BJ (cell line): ENCODE results near the gene CD81. TPM values are rescaled to one million over a fixed set of nuclear protein-coding genes. Genes with fewer than 3 reads are reported as not detected.
"Not testable (repeated sequence)": the region's sequence is repeated elsewhere in the genome, so short reads cannot be mapped to it uniquely, and the experiment has no call there.

Source experiments
- CTCF ChIA-PET: fragments of 350-600 bp; formaldehyde crosslinking; extraction: SDS; loops from one replicate; lab custom pipeline; 2021; ENCODE audit warnings: antibody characterized with exemption, inconsistent platforms; lab: Yijun Ruan, JAX
- POLR2A ChIA-PET: fragments of 300-600 bp; sonication (Branson Sonifier 250); formaldehyde crosslinking; extraction: SDS; loops from one replicate; lab custom pipeline; 2021; ENCODE audit warnings: antibody characterized with exemption; lab: Charles Lee
- DNase-seq: peaks from one replicate; pipeline ENCODE4 v3.0.0-alpha.2; 2011; ENCODE audit warnings: low read depth
- H3K27me3 ChIP-seq: 2 replicates; pipeline ENCODE4 v1.6.0; 2011; ENCODE audit warnings: low read length; ENCODE audit not compliant: control insufficient read depth, insufficient read depth
- H3K36me3 ChIP-seq: 2 replicates; pipeline ENCODE4 v1.5.1; 2011; ENCODE audit warnings: low read length; ENCODE audit not compliant: control insufficient read depth, insufficient read depth
- H3K4me3 ChIP-seq: 2 replicates; pipeline ENCODE4 v1.5.1; 2011; ENCODE audit warnings: low read depth, mild to moderate bottlenecking, control low read depth, low read length
- polyA plus RNA-seq: library from polyadenylated mRNA; depleted of rRNA; stranded (reverse); fragments of >200 nt; gene quantifications from 2 replicates; pipeline ENCODE4 v1.2.3, GENCODE V29; 2011
- TF ChIP-seq, protein P1 (sequence below): IDR thresholded peaks from 2 replicates; pipeline ENCODE4 v1.5.1; 2011; ENCODE audit warnings: low read depth, mild to moderate bottlenecking, control low read depth, inconsistent platforms, low read length, moderate library complexity; ENCODE audit not compliant: insufficient read depth

CD81 gene
- polyA plus RNA-seq, 1 experiment = 875 TPM

- CTCF ChIA-PET = interaction anchor here (1.4 to 2.1 kb wide), 2 partner anchors 57 to 58 kb away, joined by 4 to 6 read pairs; no protein-coding TSS in a partner anchor
- Histone ChIP-seq H3K27me3 (peaks cover 1% of the 10 kb centered on the region; the same call in 1 of the 2 replicates), H3K4me3 (no peak overlapping the region), H3K36me3 (no peaks in the 10 kb centered on the region)
- DNase-seq = no peak
- POLR2A ChIA-PET = no interaction called here
- TF ChIP-seq, protein P1, sequence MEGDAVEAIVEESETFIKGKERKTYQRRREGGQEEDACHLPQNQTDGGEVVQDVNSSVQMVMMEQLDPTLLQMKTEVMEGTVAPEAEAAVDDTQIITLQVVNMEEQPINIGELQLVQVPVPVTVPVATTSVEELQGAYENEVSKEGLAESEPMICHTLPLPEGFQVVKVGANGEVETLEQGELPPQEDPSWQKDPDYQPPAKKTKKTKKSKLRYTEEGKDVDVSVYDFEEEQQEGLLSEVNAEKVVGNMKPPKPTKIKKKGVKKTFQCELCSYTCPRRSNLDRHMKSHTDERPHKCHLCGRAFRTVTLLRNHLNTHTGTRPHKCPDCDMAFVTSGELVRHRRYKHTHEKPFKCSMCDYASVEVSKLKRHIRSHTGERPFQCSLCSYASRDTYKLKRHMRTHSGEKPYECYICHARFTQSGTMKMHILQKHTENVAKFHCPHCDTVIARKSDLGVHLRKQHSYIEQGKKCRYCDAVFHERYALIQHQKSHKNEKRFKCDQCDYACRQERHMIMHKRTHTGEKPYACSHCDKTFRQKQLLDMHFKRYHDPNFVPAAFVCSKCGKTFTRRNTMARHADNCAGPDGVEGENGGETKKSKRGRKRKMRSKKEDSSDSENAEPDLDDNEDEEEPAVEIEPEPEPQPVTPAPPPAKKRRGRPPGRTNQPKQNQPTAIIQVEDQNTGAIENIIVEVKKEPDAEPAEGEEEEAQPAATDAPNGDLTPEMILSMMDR = no peak
Measured at GRCh38 chr11:2363130-2363529, 14.0 kb upstream of the CD81 start.

DNA sequence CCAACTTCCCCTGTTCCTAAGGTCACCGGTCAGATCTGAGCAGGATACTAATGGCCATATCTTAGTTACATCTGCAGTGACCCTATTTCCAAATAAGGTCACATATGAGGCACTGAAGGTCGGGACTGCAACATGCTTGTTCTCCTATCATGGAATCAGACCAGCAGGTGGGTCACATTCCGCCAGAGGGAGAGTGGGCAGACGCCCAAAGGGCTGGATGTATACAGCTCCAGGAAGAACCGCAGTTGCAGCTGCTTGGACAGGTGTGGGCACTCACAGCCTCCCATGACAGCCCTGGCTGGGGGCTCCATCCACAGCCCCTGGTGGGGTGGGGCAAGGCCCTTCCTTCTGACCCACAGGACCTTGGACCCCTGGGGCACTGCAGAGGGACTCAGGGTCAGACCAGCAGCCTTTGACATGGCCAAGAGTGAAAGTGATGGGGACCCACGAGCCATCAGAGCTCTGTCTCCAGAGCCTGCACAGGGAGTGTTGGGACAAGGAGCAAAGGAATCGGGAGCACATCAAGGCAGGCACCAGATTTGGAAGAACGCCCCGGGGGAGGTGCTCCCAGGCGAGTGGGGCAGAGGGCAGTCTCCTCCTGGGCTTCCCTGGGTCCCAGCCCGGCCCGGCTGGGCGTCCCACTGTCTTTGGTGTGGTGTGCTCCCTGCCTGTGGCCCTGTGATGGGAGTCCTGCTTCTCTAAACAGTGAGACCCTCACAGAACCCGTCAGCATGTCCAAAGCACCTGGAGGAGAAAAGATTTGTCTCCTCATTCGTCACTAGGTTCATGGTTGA, 13.3 kb upstream of the CD81 start:
- TF ChIP-seq, protein P1 = no peak
- no peak overlapping the region for H3K4me3 ChIP-seq
- DNase-seq = no peak
- peaks cover 1% of the 10 kb centered on the region; the same call in 1 of the 2 replicates for H3K27me3 ChIP-seq
- POLR2A ChIA-PET = no interaction called here
- no peaks in the 10 kb centered on the region for H3K36me3 ChIP-seq
- CTCF ChIA-PET = interaction anchor here (1.4 kb wide), 1 partner anchor 58 kb away, joined by 4 read pairs; no protein-coding TSS in a partner anchor

DNA sequence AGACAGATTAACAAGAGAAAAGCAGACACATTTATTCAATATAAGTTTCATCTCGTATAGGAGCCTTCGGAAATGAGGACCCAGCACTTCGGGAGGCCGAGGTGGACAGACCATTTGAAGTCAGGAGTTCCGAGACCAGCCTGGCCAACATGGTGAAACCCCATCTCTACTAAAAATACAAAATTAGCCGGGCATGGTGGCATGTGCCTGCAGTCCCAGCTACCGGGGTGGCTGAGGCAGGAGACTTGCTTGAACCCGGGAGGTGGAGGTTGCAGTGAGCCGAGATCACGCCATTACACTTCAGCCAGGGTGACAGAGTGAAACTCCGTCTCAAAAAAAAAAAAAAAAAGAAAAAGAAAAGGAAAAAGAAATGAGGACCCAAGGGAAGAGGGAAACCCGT, 12.7 kb upstream of the CD81 start:
- H3K4me3 ChIP-seq, H3K27me3 ChIP-seq, POLR2A ChIA-PET, H3K36me3 ChIP-seq, CTCF ChIA-PET, DNase-seq: not testable (repeated sequence)

- POLR2A ChIA-PET = no interaction called here
- Histone ChIP-seq H3K36me3 (no peaks in the 10 kb centered on the region), H3K4me3 (no peak overlapping the region), H3K27me3 (peaks cover 1% of the 10 kb centered on the region; the same call in 1 of the 2 replicates)
- TF ChIP-seq, protein P1 = no peak
- CTCF ChIA-PET = no interaction called here
- no peak for DNase-seq
Measured at GRCh38 chr11:2365571-2366210, 11.4 kb upstream of the CD81 start.

DNA sequence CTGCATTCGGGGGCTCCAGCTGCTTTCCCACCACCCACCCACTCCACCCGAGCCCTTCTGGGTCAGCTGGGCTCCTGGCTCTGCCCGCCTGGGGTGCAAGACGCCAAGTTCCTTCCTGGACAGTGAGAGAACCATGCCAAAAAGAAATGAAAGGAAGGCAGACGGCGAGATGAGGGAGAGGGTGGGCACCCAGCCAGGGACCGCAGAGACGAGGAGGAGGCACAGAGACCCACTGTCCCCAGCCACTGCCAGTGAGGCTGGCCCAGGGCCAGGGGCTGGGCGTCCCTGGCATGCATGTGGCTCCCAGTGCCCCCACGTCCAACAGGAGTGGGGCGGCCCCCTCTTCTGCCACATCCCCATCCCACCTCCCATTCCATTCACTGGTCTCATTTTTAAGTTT, 10.8 kb upstream of the CD81 start:
- ChIA-PET POLR2A (no interaction called here), CTCF (no interaction called here)
- no peak for DNase-seq
- no peaks in the 10 kb centered on the region for H3K36me3 ChIP-seq
- H3K27me3 ChIP-seq = peaks cover 1% of the 10 kb centered on the region; the same call in 1 of the 2 replicates
- no peak overlapping the region for H3K4me3 ChIP-seq
- TF ChIP-seq, protein P1 = no peak
